RCC 7860 (cell line): ENCODE results near the gene XRCC3.
"Not testable (repeated sequence)": the region's sequence is repeated elsewhere in the genome, so short reads cannot be mapped to it uniquely, and the experiment has no call there.

Experiments used
- DNase-seq: peaks from one replicate; pipeline ENCODE4 v3.0.0-alpha.2; 2015; ENCODE audit warnings: low spot score
- FAIRE-seq: peaks from 2 replicates; lab custom pipeline; 2012; peaks lifted over from hg19 to GRCh38; lab: Jason Lieb, UNC

XRCC3 gene

GRCh38 chr14:103696466-103697071 is 18.7 kb downstream of the XRCC3 start:
- FAIRE-seq (no peak), DNase-seq (no peak)

DNA sequence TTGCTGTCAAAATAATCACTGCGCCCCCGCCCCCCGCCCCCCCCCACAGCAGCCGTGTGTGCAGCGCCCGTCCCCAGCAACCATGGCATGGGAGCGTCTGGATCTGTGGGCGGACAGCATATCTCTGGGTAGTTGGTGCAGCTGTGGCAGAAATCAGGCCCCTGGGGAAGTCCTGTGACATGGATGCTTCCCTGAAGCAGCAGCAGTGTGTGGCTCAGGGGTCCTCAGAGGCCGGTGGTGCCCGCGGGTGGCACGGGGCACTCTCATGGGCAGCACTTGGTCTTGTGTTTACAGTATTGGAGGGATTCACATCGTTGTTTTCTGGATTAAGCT is 19.2 kb downstream of the XRCC3 start:
- DNase-seq (no peak), FAIRE-seq (no peak)

GRCh38 chr14:103695296-103696069 is 19.8 kb downstream of the XRCC3 start:
- FAIRE-seq: no peak
- DNase-seq: no peak

DNA sequence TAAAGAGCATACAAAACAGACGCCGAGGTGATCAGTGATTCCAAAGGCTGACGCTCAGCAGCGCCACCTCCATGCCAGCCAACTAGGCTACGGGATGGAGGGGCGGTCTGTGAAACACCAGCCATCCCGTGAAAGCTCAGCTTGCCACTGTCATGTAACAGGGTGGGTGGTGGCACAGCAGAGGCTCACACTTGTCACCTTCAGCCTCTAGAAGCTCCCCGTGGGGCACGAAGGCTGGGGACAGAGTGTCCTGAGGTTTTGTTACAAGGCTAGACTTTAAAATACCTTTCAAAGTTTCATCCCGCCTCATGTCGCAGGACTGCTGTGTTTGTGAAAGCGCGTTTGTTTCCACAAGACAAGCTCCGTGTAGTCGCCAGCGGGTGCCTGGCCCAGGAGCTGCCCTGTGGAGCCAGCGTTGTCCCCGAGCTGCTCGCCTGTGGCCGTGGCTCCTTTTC is 20.7 kb downstream of the XRCC3 start:
- no peak for FAIRE-seq
- no peak for DNase-seq

DNA sequence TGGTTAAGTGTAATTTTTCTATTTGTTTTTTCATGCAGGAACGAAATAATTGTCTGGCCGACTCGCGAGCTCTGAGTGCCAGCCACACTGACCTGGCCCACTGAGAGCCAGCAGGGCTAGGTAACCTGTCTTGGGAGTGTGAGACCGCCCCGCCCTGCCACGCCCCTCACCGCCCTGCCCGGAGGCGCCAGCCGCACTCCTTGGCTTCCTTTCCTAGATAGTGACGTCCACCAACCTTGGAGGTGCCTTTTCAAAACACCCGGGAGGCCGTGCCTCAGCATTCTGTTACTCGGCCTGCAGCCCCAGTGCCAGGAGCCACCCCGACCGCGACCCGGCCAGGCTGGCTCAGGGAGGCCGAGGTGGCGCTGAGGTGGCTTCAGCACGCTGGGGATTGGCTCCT is 21.7 kb downstream of the XRCC3 start:
- DNase-seq (no peak), FAIRE-seq (no peak)

GRCh38 chr14:103692871-103693270 is 22.4 kb downstream of the XRCC3 start:
- DNase-seq (no peak), FAIRE-seq (no peak)

- DNase-seq: no peak
- FAIRE-seq: no peak
These were observed 23.1 kb downstream of the XRCC3 start for GRCh38 chr14:103692159-103692558.

- not testable (repeated sequence) for FAIRE-seq, DNase-seq
These were observed 23.6 kb downstream of the XRCC3 start for GRCh38 chr14:103691655-103692054.

DNA sequence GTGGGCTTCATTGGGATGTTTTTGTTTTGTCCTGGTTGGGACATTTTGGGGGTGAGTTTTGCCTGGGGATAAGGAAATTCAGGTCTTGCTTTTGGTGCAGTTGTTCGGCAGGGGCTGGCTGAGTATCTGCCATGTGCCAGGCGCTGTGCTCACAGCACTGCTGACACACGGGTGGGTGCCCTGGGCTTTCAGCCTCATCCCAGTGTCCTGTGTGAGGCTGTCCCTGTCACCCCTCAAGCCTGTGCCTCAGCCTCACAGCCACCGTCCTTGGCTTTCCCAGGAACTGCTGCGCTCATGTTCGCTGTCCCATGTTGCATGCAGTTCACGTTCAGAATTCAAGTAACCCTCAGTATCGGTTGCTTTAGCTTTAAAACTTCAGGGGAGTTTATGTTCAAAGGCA is 24.9 kb downstream of the XRCC3 start:
- FAIRE-seq (no peak), DNase-seq (no peak)

DNA sequence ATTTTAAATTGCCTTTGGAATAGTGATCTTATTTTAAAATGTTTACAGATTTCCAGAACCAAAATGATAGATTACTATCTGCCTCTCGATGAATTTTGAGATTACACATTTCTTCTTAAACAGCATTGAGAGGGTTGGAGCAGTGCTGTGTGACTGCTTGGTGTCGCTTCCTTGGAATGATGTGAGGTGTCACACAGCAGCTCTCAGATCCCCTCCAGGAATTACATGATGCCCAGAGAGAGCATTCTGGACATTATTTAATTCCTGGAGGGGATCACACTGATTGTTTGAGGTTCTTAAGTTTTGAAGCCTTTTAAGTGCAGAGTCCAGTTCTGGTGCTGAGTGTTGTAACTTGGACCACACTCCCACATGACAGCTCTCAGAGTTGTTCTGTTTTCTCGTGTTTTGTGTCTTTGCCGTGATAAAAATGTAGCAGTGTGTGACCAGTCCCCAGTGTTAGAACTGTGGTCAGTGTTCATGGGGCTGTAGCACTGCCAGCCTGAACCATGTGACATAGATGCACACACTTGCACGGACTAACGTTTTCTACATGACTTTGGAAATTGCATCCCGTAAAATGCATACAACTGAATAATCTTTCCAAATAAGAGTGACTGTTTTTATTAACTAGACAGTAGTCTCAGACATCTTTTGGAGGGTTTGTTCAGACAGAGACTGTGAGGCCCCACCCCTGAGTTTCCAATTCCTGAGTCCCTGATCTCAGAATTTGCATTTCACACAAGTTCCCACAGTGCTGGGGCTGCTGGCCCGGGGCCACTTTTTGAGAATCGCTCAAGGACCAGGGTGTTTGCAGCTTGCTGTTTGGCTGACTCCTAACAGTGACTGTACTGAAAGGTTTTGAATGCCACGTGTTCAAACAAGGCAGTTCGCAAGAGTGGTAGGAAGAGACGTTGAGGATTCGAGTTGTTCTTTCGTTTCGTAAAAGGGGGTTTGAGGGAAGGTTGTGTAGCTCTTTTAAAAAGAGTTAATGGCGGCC is 26.0 kb downstream of the XRCC3 start:
- FAIRE-seq (no peak), DNase-seq (no peak)

GRCh38 chr14:103688441-103688840 is 26.8 kb downstream of the XRCC3 start:
- DNase-seq (no peak), FAIRE-seq (no peak)

DNA sequence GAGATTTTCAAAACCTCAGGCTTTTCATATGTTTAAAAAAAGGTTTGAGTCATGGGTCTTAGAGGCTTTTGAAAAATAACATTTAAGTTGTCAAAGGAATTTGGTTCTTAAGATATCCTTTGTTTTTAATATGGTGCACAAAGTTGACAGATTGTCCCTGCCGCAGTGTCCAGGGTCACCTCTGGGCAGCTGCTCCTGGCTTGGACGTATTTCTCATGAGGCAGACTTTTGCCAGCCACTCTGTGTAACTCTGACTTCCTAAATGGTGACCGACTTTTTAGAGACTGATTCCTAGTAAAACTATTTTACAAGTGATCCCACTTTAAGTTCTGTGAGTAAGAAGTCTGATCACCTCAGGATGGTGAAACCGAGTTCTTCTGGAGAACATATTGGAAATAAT is 27.5 kb downstream of the XRCC3 start:
- DNase-seq: no peak
- FAIRE-seq: no peak

- FAIRE-seq (no peak), DNase-seq (no peak)
These were observed 28.3 kb downstream of the XRCC3 start for GRCh38 chr14:103686831-103687485.

GRCh38 chr14:103685276-103686211 is 29.7 kb downstream of the XRCC3 start:
- peak; percentile 11 for DNase-seq
- no peak for FAIRE-seq

GRCh38 chr14:103684871-103685270 is 30.4 kb downstream of the XRCC3 start:
- no peak for FAIRE-seq
- no peak for DNase-seq

DNA sequence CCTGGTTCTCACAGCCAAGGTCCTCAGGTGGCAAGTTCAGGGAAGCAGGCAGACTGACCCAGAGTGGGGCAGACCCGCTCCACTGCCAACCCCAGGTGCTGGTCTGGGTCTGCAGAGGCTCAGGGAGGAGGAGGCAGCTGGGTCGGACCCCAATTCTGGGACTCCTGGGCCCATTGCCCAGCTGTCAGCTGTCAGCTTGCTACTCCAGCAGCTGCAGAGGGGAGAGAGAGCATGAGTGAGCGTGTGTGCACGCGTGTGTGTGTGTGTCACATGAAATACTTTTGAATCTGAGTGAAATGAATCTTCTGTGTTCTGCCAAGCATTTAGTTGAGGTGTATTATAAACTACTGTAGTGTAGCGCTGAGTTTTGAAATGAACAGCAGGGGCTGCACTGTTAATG is 30.8 kb downstream of the XRCC3 start:
- DNase-seq (no peak), FAIRE-seq (no peak)

GRCh38 chr14:103683139-103683538 is 32.1 kb downstream of the XRCC3 start:
- FAIRE-seq (no peak), DNase-seq (no peak)

DNA sequence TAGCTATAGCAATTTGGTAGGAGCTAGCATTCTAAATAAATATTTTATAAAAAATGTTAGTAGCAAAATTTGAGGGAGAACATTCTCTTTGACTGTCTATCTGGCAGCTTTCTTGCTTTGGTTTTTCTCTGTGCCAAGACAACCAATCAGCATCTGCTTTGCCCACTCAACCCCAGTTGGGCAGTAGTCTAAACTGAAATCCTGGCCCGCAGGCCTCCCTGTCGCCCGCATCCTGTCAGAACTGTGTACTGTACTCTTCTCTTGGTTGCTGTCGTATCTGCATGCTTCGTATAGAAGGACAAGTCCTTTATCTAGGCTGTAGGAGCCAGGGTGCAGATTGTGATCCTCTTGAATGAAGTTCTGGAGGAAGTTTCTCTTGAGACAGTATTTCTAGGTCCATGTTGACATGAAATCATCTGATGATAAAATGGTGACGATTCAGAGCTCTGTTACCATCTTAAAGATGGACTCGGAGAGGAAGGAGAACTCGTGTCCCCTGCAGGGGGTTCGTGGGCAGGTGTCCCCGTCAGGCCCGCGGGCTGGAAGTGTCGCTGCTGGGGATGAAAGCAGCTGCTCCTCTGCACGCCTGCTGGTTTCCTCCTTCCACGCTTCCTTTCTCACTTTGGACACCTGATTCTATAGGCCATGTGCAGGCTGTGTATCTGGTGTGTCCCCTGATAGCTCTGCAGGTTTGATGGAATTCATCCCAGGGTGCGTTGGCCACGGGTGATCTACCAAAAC is 34.6 kb downstream of the XRCC3 start:
- FAIRE-seq: no peak

DNA sequence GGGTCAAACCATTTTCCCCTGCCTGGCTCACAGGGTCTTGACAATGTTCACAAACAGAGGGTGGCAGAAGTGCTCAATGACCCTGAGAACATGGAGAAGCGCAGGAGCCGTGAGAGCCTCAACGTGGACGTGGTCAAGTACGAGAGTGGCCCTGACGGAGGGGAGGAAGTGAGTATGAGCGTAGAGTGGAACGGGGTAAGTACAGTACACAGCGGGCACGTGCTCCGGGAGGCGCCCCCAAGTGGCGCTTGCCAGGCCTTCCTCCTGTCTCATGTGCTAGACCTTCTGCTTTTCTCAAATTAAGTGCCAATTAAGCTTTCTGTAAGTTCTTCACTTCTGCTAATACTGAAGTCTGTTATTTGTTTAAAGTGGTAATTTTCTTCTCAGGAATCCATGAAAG is 35.9 kb downstream of the XRCC3 start:
- no peak for DNase-seq
- no peak for FAIRE-seq

More for the DNA sequence above, 34.6 kb downstream of the XRCC3 start:
- no peak for DNase-seq
